ENCODE data around the gene SORBS1. TPM values are rescaled to one million over a fixed set of nuclear protein-coding genes. Genes with fewer than 3 reads are reported as not detected.

The SORBS1 gene
- total and polyA plus RNA-seq, 2 of the 13 experiments (the other 11 are each of a cell fraction or from before 2014, with no cell fraction given): 16.8 to 39.8 TPM

- TF ChIP-seq ZBTB34 (CRISPR knock-in tag; IDR thresholded peaks at IDR 0.05): peak; percentile 95
- peak; percentile 88 for TF ChIP-seq KLF11 (CRISPR knock-in tag; IDR thresholded peaks at IDR 0.05)
- 0 out of 2 replicates have a peak, but pooled peaks have one; percentile 36 for TF ChIP-seq YEATS2 (CRISPR knock-in tag; IDR thresholded peaks at IDR 0.05; ENCODE audit: borderline replicate concordance)
- peak; percentile 91 for TF ChIP-seq HNF4A (CRISPR knock-in tag; IDR thresholded peaks at IDR 0.05)
- TF ChIP-seq NCOR1 (IDR thresholded peaks at IDR 0.05; ENCODE audit: borderline replicate concordance, low read length): peak; percentile 75; the same call in 1 of the 2 replicates
- TF ChIP-seq KDM2A (CRISPR knock-in tag; IDR thresholded peaks at IDR 0.05; ENCODE audit: borderline replicate concordance, low read depth): peak; percentile 31; the same call in 1 of the 2 replicates
- peak; percentile 77; the same call in 1 of the 2 replicates for TF ChIP-seq SKIL (CRISPR knock-in tag; IDR thresholded peaks at IDR 0.05; ENCODE audit: borderline replicate concordance)
- TF ChIP-seq RXRA (CRISPR knock-in tag; IDR thresholded peaks at IDR 0.05): peak; percentile 93; the same call in 1 of the 2 replicates
- TF ChIP-seq NCOA2 (CRISPR knock-in tag; IDR thresholded peaks at IDR 0.05): peak; percentile 99
- TF ChIP-seq SOX5 (CRISPR knock-in tag; IDR thresholded peaks at IDR 0.05; ENCODE audit: borderline replicate concordance): peak; percentile 98
- no peak for TF ChIP-seq MZF1 (CRISPR knock-in tag; IDR thresholded peaks at IDR 0.05; ENCODE audit: borderline replicate concordance)
- TF ChIP-seq TFAP4 (IDR thresholded peaks at IDR 0.05; ENCODE audit: borderline replicate concordance, low read depth): peak; percentile 98
- peak; percentile 87; the same call in 1 of the 2 replicates for TF ChIP-seq MED13 (CRISPR knock-in tag; IDR thresholded peaks at IDR 0.05)
- no peak for TF ChIP-seq E2F5 (CRISPR knock-in tag; conservative IDR thresholded peaks at IDR 0.05)
- TF ChIP-seq TRIM24 (CRISPR knock-in tag; IDR thresholded peaks at IDR 0.05): no peak
- peak; percentile 73; the same call in 1 of the 2 replicates for TF ChIP-seq KDM6A (CRISPR knock-in tag; IDR thresholded peaks at IDR 0.05; ENCODE audit: low read depth)
- TF ChIP-seq ZMYM4 (CRISPR knock-in tag; IDR thresholded peaks at IDR 0.05): peak; percentile 44; the same call in 1 of the 2 replicates
- TF ChIP-seq MYPOP (CRISPR knock-in tag; IDR thresholded peaks at IDR 0.05): peak; percentile 72; the same call in 1 of the 2 replicates
- no peak for TF ChIP-seq SSRP1 (CRISPR knock-in tag; IDR thresholded peaks at IDR 0.05)
- TF ChIP-seq PHF20 (CRISPR knock-in tag; IDR thresholded peaks at IDR 0.05): no peak
- peak; percentile 30; the same call in 1 of the 2 replicates for TF ChIP-seq TP53 (CRISPR knock-in tag; conservative IDR thresholded peaks at IDR 0.05)
- peak; percentile 78 for TF ChIP-seq ZNF792 (CRISPR knock-in tag; IDR thresholded peaks at IDR 0.05)
- no peak for TF ChIP-seq NFRKB (IDR thresholded peaks at IDR 0.05)
- TF ChIP-seq HNF4G (IDR thresholded peaks at IDR 0.05; ENCODE audit: borderline replicate concordance, low read depth, low read length): no peak; the same call in 1 of the 2 replicates
- TF ChIP-seq HNF4G (CRISPR knock-in tag; IDR thresholded peaks at IDR 0.05; ENCODE audit: borderline replicate concordance, low read depth): 0 out of 2 replicates have a peak, but pooled peaks have one; percentile 29
Observed at GRCh38 chr10:95278061-95278988, 282.8 kb downstream of the SORBS1 start (continued).
